ENCODE data around the gene RASAL3.
A peak's percentile ranks its signal among the peaks of the same experiment; 100 is the strongest.

RASAL3 gene

DNA sequence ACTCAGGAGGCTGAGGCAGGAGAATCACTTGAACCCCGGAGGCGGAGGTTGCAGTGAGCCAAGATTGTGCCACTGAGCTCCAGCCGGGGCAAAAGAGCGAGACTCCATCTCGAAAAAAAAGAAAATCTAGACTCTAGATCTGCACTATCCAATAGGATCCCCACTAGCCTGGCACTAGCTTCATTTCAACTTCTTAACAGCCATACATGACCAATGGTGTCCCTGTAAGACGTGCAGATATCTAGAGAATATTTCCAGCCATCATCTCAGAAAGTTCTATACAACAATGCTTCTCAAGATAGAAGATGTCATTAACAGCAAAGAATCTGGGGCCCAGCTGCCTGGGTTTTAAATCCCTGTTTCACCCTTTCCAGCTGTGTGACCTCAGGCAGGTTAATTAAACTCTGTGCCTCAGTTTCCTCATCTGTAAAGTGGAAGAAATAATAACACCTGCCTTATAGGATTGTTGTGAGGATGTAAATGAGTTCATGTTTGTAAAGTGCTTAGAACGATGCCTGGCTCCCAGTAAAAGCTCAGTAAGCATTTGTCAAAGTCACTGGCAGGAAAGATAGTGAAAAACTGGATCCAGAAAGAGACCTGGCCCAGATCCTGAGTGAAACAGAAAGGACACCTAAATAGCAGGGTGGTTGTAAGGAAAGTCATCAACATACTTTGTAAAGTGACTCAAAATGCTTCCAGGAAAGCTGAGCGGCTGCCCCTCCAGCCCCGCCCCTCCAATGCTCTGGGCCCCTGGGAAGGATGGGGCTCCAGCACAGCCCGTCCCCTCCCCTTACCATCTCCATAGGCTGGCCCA, 28.1 kb downstream of the RASAL3 start:
- no peak for DNase-seq (ENCODE audit: low read depth)

- DNase-seq (ENCODE audit: low read depth): no peak
Observed at GRCh38 chr19:15433519-15434069, 30.8 kb downstream of the RASAL3 start.

DNA sequence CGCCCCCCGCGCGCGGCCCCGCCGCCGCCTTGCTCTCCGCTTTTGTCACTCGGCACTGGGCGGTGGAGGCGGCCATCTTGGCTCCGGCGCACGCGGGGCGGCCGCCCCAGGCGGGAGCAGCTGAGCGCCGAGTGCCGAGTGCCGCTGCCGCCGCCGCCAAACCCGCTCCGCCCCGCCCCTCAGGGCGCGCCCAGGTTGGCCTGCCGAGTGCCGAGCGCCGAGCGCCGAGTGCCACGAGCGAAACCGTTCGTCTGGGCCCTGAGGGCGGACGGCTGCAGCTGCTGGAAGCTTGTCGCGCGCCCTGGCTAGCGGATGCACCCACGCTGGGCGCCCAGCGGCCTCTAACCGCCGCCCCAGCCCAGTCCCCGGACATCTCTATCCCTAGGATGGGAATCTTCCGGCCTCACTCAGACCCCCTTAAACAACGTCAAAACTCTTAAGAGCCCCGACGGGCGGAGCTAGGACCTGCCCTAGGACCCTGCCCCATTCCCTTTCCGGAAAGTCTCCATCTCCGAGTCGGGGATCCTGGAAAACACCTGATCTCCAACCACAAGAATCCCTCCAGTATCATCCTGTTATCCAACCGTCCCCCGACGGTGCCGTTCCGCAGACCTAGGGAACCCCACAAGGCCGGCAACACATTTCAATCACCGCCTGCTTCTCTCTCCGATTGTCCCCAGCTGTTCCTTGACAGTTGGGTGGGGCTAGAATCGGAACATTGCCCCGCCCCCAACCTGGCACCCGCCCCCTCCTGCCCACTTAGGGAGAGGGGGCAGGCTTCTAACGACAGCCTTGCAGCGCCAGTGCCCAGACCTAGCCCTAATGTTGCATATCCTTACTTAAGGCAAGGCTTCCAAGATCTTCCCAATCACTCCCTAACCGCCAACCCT, 31.5 kb downstream of the RASAL3 start:
- DNase-seq (ENCODE audit: low read depth): peak; percentile 91

DNA sequence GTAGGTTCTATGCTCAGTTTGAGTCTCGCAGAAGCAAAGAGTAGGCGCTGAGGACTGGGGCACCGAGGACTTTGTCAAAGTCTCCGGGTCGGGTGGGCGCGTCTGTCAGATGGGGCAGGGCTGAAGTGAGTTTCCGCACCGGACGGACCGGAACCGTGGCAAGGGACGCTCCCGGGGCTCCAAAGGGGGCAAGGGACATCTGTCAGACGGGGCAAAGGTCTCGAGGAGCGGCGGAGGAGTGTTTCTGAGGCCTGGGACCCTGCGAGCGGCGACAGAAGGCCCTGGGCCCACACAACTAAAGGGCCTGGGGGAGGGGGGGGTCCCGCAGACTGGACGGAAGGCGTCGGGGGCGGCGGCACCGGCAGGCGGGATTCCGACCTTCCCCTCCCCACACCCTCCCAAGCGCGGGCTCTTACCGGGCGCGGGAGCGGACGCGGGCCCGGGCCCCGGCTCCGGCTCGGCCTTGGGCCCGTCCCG, 32.3 kb downstream of the RASAL3 start:
- no peak for DNase-seq (ENCODE audit: low read depth)

DNA sequence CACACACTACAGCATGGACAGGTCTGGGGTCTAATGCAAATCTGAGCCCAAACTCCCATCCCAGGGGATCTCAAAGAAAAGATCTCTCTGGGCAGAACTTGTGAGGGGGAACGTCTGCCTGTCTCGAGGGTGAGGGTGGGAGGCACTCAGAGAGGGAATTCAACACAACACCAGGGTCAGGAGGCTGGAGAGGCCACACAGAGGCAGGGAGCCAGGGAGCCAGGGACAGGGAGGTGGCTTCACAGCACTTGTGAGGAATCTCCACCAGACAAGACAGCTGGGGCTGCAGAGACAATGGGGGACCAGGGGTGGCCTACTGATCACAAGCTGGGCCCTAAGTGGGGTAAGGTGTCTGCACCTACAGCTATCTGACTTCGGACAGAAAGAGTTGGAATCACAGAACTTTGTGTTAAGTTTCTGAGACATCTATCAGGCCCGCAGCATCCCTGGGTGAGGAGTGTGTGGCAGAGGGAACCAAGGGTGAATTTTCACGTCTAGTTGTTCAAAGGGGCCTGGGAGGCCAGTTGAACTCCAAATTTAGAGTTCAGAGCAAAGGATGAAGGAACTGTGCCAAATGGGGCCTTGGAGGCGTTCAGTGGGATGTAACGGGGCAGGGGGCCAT, 32.8 kb downstream of the RASAL3 start:
- no peak for DNase-seq (ENCODE audit: low read depth)

- no peak for DNase-seq (ENCODE audit: low read depth)
Observed at GRCh38 chr19:15430526-15431120, 33.7 kb downstream of the RASAL3 start.

DNA sequence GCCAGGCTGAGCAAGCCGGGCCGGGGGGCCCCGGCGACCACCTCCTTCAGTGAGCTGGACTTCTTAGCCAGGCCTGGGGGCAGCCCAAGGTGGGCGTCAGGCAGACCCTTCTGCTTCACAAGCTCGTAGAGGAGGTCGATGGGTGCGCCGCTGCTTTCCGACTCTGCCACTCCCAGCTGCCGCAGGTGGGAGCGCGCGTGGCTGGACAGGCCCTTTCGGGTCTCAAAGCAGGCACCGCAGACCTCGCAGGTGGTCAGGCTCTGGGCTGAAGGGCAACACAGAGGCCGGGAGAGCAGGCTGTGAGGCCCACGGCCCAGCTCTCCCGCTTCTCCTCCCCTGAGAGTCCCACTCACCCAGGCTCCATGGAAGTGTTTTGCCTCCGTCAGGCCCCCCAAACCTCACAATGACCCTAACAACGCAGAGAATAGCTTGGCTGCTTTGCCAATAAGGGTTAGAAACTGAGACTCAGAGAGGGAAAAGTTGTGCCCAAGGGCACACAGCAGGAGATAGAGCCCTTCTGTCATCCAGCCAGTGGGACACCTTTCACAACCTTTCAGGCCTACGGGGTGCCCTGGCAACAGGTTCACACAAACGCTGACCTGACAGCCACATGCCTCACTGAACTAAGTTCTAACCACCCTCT, 34.4 kb downstream of the RASAL3 start:
- no peak for DNase-seq (ENCODE audit: low read depth)

DNA sequence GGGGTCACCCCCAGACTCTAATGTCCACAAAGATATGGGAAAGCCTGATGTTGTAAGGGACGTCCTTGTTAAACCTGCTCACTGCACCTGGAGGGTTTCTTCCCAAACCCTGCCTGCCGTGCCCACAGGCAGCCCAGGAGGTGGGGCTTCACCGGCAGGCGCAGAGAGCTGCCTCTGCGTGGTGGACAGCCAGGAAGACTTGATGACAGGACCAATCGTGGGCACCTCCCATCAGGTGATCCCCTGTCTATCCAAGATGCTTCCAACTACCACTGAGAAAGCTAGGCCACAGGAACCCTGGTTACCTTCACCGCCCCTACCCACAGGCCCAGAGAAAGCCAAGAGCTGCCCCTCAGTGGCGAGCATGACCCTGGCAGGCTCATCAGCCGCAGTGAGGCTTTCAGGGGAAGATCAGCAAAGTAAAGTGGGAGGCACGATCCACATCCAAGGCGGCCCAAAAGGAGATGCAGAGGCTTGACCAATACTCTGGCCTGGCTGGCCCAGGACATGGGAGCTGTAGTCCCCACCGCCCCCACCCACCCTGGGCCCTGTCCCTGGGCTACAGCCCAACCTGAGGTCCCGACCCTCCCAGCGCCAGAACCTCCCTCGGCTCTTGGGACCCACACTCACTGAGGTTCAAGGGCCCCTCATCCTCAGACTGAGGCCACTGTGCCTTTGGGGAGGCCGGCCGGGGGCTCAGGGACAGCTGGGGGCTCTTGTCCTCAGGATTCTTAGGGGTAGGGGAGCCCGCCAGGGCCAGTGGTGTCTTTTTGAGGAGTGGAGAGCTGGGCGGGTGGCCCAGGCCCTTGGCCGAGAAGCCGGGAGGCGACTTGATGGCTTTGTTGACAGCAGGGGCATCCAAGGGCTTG, 35.2 kb downstream of the RASAL3 start:
- DNase-seq (ENCODE audit: low read depth): no peak

- no peak for DNase-seq (ENCODE audit: low read depth)
Observed at GRCh38 chr19:15427991-15428471, 36.3 kb downstream of the RASAL3 start.

GRCh38 chr19:15427350-15427700, 37.0 kb downstream of the RASAL3 start:
- DNase-seq (ENCODE audit: low read depth): no peak

GRCh38 chr19:15426485-15427349, 37.6 kb downstream of the RASAL3 start:
- no peak for DNase-seq (ENCODE audit: low read depth)

GRCh38 chr19:15425321-15425950, 38.9 kb downstream of the RASAL3 start:
- no peak for DNase-seq (ENCODE audit: low read depth)

- no peak for DNase-seq (ENCODE audit: low read depth)
Observed at GRCh38 chr19:15424692-15425272, 39.6 kb downstream of the RASAL3 start.

DNA sequence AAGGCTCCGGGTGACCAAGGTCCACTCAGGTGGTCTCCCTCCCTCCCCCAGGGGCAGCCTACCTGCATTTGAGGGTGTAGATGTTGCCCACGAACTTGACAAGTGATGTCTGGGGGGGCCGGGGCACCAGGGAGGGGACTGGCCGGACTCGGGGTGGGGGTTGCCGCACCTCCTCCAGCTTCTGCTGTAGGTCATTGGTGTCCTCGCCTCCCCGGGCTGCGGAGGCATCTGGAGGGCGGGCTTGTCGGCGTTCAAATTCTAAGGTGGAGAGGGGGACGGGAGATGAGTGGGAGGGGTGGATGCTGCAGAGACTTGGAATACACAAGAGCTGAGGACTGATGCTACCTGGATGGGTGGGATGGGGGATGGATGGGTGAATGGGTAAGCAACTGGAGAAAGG, 40.2 kb downstream of the RASAL3 start:
- no peak for DNase-seq (ENCODE audit: low read depth)

- no peak for DNase-seq (ENCODE audit: low read depth)
Observed at GRCh38 chr19:15423130-15423529, 41.2 kb downstream of the RASAL3 start.

GRCh38 chr19:15422296-15423075, 41.9 kb downstream of the RASAL3 start:
- DNase-seq (ENCODE audit: low read depth): no peak

GRCh38 chr19:15421721-15422260, 42.6 kb downstream of the RASAL3 start:
- no peak for DNase-seq (ENCODE audit: low read depth)
